GM23338 (cell line): Measurements from ENCODE around the gene SLC25A30. TPM values are rescaled to one million over a fixed set of nuclear protein-coding genes. Genes with fewer than 3 reads are reported as not detected.

Source experiments
- ATAC-seq: fragments of 200-7000 bp; cut with Tn5 transposase; 3 replicates; pipeline ENCODE4 v1.9.1; 2020
- DNase-seq: peaks from one replicate; pipeline ENCODE4 v3.0.0-alpha.2; 2015; ENCODE audit warnings: low spot score
- H2AFZ ChIP-seq: fragments of 200-600 bp; sonication (generic); 2 replicates; pipeline ENCODE4 v1.8.0; 2016; ENCODE audit warnings: antibody characterized with exemption, mild to moderate bottlenecking, moderate library complexity
- H3F3A ChIP-seq: fragments of 200-600 bp; sonication (generic); replicated peaks from 2 replicates; pipeline ENCODE4 v1.8.0; 2017; ENCODE audit warnings: antibody characterized with exemption, mixed run types, low read depth
- H3K27ac ChIP-seq: fragments of 200-600 bp; sonication (generic); 2 replicates; pipeline ENCODE4 v1.6.1; 2016; ENCODE audit warnings: low read depth
- H3K27me3 ChIP-seq: fragments of 200-600 bp; sonication (generic); 2 replicates; pipeline ENCODE4 v1.8.0; 2016; ENCODE audit warnings: mild to moderate bottlenecking, mixed run types, moderate library complexity; ENCODE audit not compliant: insufficient read depth
- H3K36me3 ChIP-seq: fragments of 200-600 bp; sonication (generic); 2 replicates; pipeline ENCODE4 v1.8.0; 2016; ENCODE audit warnings: mild to moderate bottlenecking; ENCODE audit not compliant: insufficient read depth
- H3K4me1 ChIP-seq: fragments of 200-600 bp; sonication (generic); 2 replicates; pipeline ENCODE4 v1.8.0; 2016; ENCODE audit warnings: mild to moderate bottlenecking, moderate library complexity; ENCODE audit not compliant: insufficient read depth
- H3K4me2 ChIP-seq: fragments of 200-600 bp; sonication (generic); 2 replicates; pipeline ENCODE4 v1.7.1; 2017; ENCODE audit warnings: mixed run types
- H3K4me3 ChIP-seq: fragments of 200-600 bp; sonication (generic); 2 replicates; pipeline ENCODE4 v1.6.1; 2016; ENCODE audit warnings: mixed run types
- H3K79me2 ChIP-seq: fragments of 200-600 bp; sonication (generic); replicated peaks from 2 replicates; pipeline ENCODE4 v1.8.0; 2017; ENCODE audit warnings: mild to moderate bottlenecking; ENCODE audit not compliant: insufficient read depth
- H3K9me2 ChIP-seq: fragments of 200-600 bp; sonication (generic); 2 replicates; pipeline ENCODE4 v1.8.0; 2017; ENCODE audit not compliant: insufficient read depth
- H4K20me1 ChIP-seq: fragments of 200-600 bp; sonication (generic); replicated peaks from 2 replicates; pipeline ENCODE4 v1.8.0; 2017; ENCODE audit warnings: mild to moderate bottlenecking; ENCODE audit not compliant: insufficient read depth
- H3K27ac Mint-ChIP-seq: 2 replicates; pipeline ENCODE4 v1.8.0; 2020; ENCODE audit warnings: inconsistent platforms, mild to moderate bottlenecking, moderate library complexity, mixed read lengths
- H3K27me3 Mint-ChIP-seq: 3 replicates; pipeline ENCODE4 v1.8.0; 2022; ENCODE audit warnings: low read depth, mild to moderate bottlenecking, moderate library complexity, mixed read lengths, inconsistent platforms; ENCODE audit not compliant: insufficient read depth, poor library complexity
- H3K36me3 Mint-ChIP-seq: 3 replicates; pipeline ENCODE4 v1.8.0; 2021; ENCODE audit warnings: low read depth, mild to moderate bottlenecking, inconsistent platforms, moderate library complexity, mixed read lengths
- H3K4me1 Mint-ChIP-seq: 3 replicates; pipeline ENCODE4 v1.8.0; 2020; ENCODE audit warnings: mild to moderate bottlenecking, inconsistent platforms, mixed read lengths
- H3K4me3 Mint-ChIP-seq: 3 replicates; pipeline ENCODE4 v1.8.0; 2021; ENCODE audit warnings: moderate library complexity, mild to moderate bottlenecking, inconsistent platforms, mixed read lengths
- H3K9me3 Mint-ChIP-seq: 3 replicates; pipeline ENCODE4 v1.8.0; 2020; ENCODE audit warnings: moderate library complexity, mild to moderate bottlenecking, inconsistent platforms, mixed read lengths
- CREB1 ChIP-seq: fragments of 250-450 bp; sonication (Bioruptor Pico); IDR thresholded peaks from 2 replicates; pipeline ENCODE4 v1.5.0; 2020; ENCODE audit warnings: low read depth, mild to moderate bottlenecking, moderate library complexity
- EZH2 ChIP-seq: fragments of 200-600 bp; sonication (generic); IDR thresholded peaks from one replicate; pipeline ENCODE4 v1.8.0; 2017; ENCODE audit warnings: antibody characterized with exemption, mild to moderate bottlenecking, low read depth; ENCODE audit not compliant: unreplicated experiment
- EZH2phosphoT487 ChIP-seq: fragments of 200-600 bp; sonication (generic); IDR thresholded peaks from one replicate; pipeline ENCODE4 v1.8.1; 2018; ENCODE audit warnings: antibody characterized with exemption; ENCODE audit not compliant: unreplicated experiment
- JUNB ChIP-seq: IDR thresholded peaks from one replicate; pipeline ENCODE4 v1.6.1; 2016; ENCODE audit warnings: antibody characterized with exemption; ENCODE audit not compliant: unreplicated experiment
- NANOG ChIP-seq: IDR thresholded peaks from 2 replicates; pipeline ENCODE4 v1.6.1; 2016; ENCODE audit warnings: antibody characterized with exemption, borderline replicate concordance
- POLR2AphosphoS5 ChIP-seq: IDR thresholded peaks from 2 replicates; pipeline ENCODE4 v1.6.1; 2016; ENCODE audit warnings: antibody characterized with exemption, low read depth
- STAT1 ChIP-seq: IDR thresholded peaks from one replicate; pipeline ENCODE4 v1.6.1; 2016; ENCODE audit warnings: antibody characterized with exemption; ENCODE audit not compliant: unreplicated experiment
- ZNF331 ChIP-seq: fragments of 250-450 bp; sonication (Bioruptor Pico); IDR thresholded peaks from 2 replicates; pipeline ENCODE4 v1.5.0; 2020; ENCODE audit warnings: low read depth, mild to moderate bottlenecking, moderate library complexity
- polyA plus RNA-seq: library from polyadenylated mRNA; unstranded; fragments of >200 nt; fragmentation: Nextera tagmentation; extraction: Ambion mirVana; gene quantifications from 2 replicates; pipeline ENCODE4 v1.2.1, GENCODE V29; 2016
- total RNA-seq: library from RNA; depleted of rRNA; stranded (reverse); fragments of >200 nt; shearing (Covaris generic); gene quantifications from 2 replicates; pipeline ENCODE4 v1.2.3, GENCODE V29; 2014
- TF ChIP-seq, protein P1 (sequence below): IDR thresholded peaks from 2 replicates; pipeline ENCODE4 v1.6.1; 2016; ENCODE audit warnings: antibody characterized with exemption
- TF ChIP-seq, protein P2 (sequence below): IDR thresholded peaks from one replicate; pipeline ENCODE4 v1.6.1; 2018; ENCODE audit warnings: antibody characterized with exemption; ENCODE audit not compliant: unreplicated experiment
- TF ChIP-seq, protein P3 (sequence below), 2 experiments: fragments of 200-600 bp in 1 of 2; sonication (generic) in 1 of 2; conservative IDR thresholded peaks; 2 replicates each; pipeline versions ENCODE4 v1.5.1 to v1.6.1; 2016 to 2017; ENCODE audit warnings: antibody characterized with exemption in 2 of 2, low read depth in 2 of 2, mild to moderate bottlenecking in 2 of 2, moderate library complexity in 1 of 2
- TF ChIP-seq, protein P4 (sequence below): fragments of 250-450 bp; sonication (Bioruptor Pico); IDR thresholded peaks from 2 replicates; pipeline ENCODE4 v1.5.0; 2020; ENCODE audit warnings: mild to moderate bottlenecking, moderate library complexity

Gene SLC25A30
- total and polyA plus RNA-seq, 2 experiments from 2014 or later = 2.0 to 7.5 TPM

DNA sequence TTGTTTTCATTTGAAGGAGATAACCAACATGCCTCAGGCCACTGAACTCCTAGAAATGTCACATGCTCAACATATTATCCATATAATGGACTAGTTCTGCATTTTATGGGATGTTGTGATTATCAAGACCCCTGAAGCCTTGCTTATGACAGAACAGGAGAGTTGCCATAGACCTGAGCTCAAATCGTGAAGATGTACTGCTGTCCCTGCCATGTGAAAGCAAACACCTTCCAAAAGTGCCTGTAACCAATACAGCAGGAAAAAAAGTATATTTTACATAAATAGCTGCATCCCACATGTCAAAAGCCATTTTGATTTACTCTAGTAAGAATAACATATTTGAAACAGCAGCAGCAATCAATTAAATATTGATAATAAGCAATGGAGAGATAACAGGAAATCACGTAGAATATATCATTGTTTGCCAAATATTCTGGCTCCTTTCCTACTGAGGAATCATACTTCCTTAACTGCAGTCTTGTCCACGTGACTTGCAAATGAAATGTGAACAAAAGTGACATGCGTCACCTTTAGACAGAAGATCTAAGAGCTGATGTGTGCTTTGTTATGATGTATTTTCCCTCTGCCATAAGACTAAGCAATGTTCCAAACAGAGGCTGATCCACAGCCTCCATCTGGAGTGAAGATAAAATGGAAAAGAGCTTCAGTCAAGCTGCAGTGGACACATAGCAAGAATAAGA lies 33.5 kb downstream of the SLC25A30 start:
- H3K27me3 ChIP-seq = no peaks in the 10 kb centered on the region
- Mint-ChIP-seq H3K4me3 (no peak overlapping the region), H3K27me3 (peaks cover 2% of the 10 kb centered on the region)

More for the DNA sequence above, 33.5 kb downstream of the SLC25A30 start:
- Histone ChIP-seq H3K9me2 (no peaks in the 10 kb centered on the region), H3K36me3 (no peaks in the 10 kb centered on the region), H3K27ac (no peak overlapping the region), H3K79me2 (no peaks in the 10 kb centered on the region), H4K20me1 (no peaks in the 10 kb centered on the region), H3K4me1 (no peaks in the 10 kb centered on the region), H3K4me3 (no peak overlapping the region), H3F3A (no peaks in the 10 kb centered on the region), H3K4me2 (no peak overlapping the region), H2AFZ (no peak overlapping the region)
- H3K27ac Mint-ChIP-seq = no peak overlapping the region
- no peak for ATAC-seq
- no peaks in the 10 kb centered on the region for H3K9me3 Mint-ChIP-seq
- no peaks in the 10 kb centered on the region for H3K4me1 Mint-ChIP-seq
- DNase-seq = no peak
- TF ChIP-seq, protein P1, sequence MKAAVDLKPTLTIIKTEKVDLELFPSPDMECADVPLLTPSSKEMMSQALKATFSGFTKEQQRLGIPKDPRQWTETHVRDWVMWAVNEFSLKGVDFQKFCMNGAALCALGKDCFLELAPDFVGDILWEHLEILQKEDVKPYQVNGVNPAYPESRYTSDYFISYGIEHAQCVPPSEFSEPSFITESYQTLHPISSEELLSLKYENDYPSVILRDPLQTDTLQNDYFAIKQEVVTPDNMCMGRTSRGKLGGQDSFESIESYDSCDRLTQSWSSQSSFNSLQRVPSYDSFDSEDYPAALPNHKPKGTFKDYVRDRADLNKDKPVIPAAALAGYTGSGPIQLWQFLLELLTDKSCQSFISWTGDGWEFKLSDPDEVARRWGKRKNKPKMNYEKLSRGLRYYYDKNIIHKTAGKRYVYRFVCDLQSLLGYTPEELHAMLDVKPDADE = no peak
- TF ChIP-seq, protein P2, sequence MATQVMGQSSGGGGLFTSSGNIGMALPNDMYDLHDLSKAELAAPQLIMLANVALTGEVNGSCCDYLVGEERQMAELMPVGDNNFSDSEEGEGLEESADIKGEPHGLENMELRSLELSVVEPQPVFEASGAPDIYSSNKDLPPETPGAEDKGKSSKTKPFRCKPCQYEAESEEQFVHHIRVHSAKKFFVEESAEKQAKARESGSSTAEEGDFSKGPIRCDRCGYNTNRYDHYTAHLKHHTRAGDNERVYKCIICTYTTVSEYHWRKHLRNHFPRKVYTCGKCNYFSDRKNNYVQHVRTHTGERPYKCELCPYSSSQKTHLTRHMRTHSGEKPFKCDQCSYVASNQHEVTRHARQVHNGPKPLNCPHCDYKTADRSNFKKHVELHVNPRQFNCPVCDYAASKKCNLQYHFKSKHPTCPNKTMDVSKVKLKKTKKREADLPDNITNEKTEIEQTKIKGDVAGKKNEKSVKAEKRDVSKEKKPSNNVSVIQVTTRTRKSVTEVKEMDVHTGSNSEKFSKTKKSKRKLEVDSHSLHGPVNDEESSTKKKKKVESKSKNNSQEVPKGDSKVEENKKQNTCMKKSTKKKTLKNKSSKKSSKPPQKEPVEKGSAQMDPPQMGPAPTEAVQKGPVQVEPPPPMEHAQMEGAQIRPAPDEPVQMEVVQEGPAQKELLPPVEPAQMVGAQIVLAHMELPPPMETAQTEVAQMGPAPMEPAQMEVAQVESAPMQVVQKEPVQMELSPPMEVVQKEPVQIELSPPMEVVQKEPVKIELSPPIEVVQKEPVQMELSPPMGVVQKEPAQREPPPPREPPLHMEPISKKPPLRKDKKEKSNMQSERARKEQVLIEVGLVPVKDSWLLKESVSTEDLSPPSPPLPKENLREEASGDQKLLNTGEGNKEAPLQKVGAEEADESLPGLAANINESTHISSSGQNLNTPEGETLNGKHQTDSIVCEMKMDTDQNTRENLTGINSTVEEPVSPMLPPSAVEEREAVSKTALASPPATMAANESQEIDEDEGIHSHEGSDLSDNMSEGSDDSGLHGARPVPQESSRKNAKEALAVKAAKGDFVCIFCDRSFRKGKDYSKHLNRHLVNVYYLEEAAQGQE = no peak
- TF ChIP-seq, protein P3, sequence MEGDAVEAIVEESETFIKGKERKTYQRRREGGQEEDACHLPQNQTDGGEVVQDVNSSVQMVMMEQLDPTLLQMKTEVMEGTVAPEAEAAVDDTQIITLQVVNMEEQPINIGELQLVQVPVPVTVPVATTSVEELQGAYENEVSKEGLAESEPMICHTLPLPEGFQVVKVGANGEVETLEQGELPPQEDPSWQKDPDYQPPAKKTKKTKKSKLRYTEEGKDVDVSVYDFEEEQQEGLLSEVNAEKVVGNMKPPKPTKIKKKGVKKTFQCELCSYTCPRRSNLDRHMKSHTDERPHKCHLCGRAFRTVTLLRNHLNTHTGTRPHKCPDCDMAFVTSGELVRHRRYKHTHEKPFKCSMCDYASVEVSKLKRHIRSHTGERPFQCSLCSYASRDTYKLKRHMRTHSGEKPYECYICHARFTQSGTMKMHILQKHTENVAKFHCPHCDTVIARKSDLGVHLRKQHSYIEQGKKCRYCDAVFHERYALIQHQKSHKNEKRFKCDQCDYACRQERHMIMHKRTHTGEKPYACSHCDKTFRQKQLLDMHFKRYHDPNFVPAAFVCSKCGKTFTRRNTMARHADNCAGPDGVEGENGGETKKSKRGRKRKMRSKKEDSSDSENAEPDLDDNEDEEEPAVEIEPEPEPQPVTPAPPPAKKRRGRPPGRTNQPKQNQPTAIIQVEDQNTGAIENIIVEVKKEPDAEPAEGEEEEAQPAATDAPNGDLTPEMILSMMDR (conservative IDR thresholded peaks at IDR 0.05; ENCODE audit: low read depth in 2 of 2) = no peak
- TF ChIP-seq EZH2phosphoT487 (no peak), EZH2 (no peak), NANOG (no peak), CREB1 (no peak), STAT1 (no peak), ZNF331 (CRISPR knock-in tag) (no peak), POLR2AphosphoS5 (no peak), JUNB (no peak)
- TF ChIP-seq, protein P4, sequence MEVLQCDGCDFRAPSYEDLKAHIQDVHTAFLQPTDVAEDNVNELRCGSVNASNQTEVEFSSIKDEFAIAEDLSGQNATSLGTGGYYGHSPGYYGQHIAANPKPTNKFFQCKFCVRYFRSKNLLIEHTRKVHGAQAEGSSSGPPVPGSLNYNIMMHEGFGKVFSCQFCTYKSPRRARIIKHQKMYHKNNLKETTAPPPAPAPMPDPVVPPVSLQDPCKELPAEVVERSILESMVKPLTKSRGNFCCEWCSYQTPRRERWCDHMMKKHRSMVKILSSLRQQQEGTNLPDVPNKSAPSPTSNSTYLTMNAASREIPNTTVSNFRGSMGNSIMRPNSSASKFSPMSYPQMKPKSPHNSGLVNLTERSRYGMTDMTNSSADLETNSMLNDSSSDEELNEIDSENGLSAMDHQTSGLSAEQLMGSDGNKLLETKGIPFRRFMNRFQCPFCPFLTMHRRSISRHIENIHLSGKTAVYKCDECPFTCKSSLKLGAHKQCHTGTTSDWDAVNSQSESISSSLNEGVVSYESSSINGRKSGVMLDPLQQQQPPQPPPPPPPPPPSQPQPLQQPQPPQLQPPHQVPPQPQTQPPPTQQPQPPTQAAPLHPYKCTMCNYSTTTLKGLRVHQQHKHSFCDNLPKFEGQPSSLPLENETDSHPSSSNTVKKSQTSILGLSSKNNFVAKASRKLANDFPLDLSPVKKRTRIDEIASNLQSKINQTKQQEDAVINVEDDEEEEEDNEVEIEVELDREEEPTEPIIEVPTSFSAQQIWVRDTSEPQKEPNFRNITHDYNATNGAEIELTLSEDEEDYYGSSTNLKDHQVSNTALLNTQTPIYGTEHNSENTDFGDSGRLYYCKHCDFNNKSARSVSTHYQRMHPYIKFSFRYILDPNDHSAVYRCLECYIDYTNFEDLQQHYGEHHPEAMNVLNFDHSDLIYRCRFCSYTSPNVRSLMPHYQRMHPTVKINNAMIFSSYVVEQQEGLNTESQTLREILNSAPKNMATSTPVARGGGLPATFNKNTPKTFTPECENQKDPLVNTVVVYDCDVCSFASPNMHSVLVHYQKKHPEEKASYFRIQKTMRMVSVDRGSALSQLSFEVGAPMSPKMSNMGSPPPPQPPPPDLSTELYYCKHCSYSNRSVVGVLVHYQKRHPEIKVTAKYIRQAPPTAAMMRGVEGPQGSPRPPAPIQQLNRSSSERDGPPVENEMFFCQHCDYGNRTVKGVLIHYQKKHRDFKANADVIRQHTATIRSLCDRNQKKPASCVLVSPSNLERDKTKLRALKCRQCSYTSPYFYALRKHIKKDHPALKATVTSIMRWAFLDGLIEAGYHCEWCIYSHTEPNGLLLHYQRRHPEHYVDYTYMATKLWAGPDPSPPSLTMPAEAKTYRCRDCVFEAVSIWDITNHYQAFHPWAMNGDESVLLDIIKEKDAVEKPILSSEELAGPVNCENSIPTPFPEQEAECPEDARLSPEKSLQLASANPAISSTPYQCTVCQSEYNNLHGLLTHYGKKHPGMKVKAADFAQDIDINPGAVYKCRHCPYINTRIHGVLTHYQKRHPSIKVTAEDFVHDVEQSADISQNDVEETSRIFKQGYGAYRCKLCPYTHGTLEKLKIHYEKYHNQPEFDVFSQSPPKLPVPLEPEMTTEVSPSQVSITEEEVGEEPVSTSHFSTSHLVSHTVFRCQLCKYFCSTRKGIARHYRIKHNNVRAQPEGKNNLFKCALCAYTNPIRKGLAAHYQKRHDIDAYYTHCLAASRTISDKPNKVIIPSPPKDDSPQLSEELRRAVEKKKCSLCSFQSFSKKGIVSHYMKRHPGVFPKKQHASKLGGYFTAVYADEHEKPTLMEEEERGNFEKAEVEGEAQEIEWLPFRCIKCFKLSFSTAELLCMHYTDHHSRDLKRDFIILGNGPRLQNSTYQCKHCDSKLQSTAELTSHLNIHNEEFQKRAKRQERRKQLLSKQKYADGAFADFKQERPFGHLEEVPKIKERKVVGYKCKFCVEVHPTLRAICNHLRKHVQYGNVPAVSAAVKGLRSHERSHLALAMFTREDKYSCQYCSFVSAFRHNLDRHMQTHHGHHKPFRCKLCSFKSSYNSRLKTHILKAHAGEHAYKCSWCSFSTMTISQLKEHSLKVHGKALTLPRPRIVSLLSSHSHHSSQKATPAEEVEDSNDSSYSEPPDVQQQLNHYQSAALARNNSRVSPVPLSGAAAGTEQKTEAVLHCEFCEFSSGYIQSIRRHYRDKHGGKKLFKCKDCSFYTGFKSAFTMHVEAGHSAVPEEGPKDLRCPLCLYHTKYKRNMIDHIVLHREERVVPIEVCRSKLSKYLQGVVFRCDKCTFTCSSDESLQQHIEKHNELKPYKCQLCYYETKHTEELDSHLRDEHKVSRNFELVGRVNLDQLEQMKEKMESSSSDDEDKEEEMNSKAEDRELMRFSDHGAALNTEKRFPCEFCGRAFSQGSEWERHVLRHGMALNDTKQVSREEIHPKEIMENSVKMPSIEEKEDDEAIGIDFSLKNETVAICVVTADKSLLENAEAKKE (CRISPR knock-in tag) = no peak
- peaks cover 5% of the 10 kb centered on the region; the same call in 2 of the 3 replicates for H3K36me3 Mint-ChIP-seq
